SU-DHL-6 (cell line): Measurements from ENCODE around the gene PCK1.

Experiments used
- H2AFZ ChIP-seq: fragments of 200-600 bp; sonication (generic); 2 replicates; pipeline ENCODE4 v1.6.1; 2014; ENCODE audit warnings: low read depth, mild to moderate bottlenecking, moderate library complexity, mixed read lengths, antibody characterized with exemption, low read length; ENCODE audit not compliant: severe bottlenecking
- H3F3A ChIP-seq: fragments of 200-600 bp; shearing (Covaris generic); 2 replicates; pipeline ENCODE4 v1.6.0; 2016; ENCODE audit warnings: antibody characterized with exemption, mild to moderate bottlenecking; ENCODE audit not compliant: insufficient read depth
- H3K27ac ChIP-seq: fragments of 200-600 bp; sonication (generic); 2 replicates; pipeline ENCODE4 v1.5.1; 2016; ENCODE audit warnings: low read depth, mild to moderate bottlenecking, low read length, moderate library complexity, mixed read lengths
- H3K27me3 ChIP-seq: fragments of 200-600 bp; sonication (generic), shearing (Covaris generic); 2 replicates; pipeline ENCODE4 v1.6.0; 2014; ENCODE audit warnings: mild to moderate bottlenecking, low read length
- H3K36me3 ChIP-seq: fragments of 200-600 bp; sonication (generic); 2 replicates; pipeline ENCODE4 v1.6.1; 2014; ENCODE audit warnings: mild to moderate bottlenecking, low read length, mixed read lengths
- H3K4me2 ChIP-seq: fragments of 300-600, 200-600 bp; shearing (Covaris generic), sonication (generic); 2 replicates; pipeline ENCODE4 v1.6.0; 2014; ENCODE audit warnings: low read length, low read depth, mild to moderate bottlenecking; ENCODE audit not compliant: poor library complexity, severe bottlenecking
- H3K4me3 ChIP-seq: fragments of 200-600 bp; sonication (generic); 2 replicates; pipeline ENCODE4 v1.5.1; 2014; ENCODE audit warnings: antibody characterized with exemption, low read length, mild to moderate bottlenecking, mixed read lengths; ENCODE audit not compliant: insufficient read depth, poor library complexity, severe bottlenecking
- H3K79me2 ChIP-seq: fragments of 200-600 bp; sonication (generic); 2 replicates; pipeline ENCODE4 v1.6.1; 2014; ENCODE audit warnings: mild to moderate bottlenecking, low read length, moderate library complexity; ENCODE audit not compliant: insufficient read depth
- H3K9ac ChIP-seq: fragments of 200-600 bp; sonication (generic); 2 replicates; pipeline ENCODE4 v1.7.0; 2014; ENCODE audit warnings: mild to moderate bottlenecking, low read length
- H3K9me2 ChIP-seq: fragments of 200-600 bp; sonication (generic); replicated peaks from 2 replicates; pipeline ENCODE4 v1.6.1; 2014; ENCODE audit warnings: low read length; ENCODE audit not compliant: insufficient read depth
- H3K9me3 ChIP-seq: fragments of 200-600 bp; sonication (generic); 2 replicates; pipeline ENCODE4 v1.6.1; 2014; ENCODE audit warnings: low read length, mixed read lengths; ENCODE audit not compliant: insufficient read depth
- H4K20me1 ChIP-seq: fragments of 200-600 bp; sonication (generic); 2 replicates; pipeline ENCODE4 v1.6.1; 2014; ENCODE audit warnings: low read depth, mild to moderate bottlenecking, antibody characterized with exemption, low read length, moderate library complexity, mixed read lengths
- EZH2phosphoT487 ChIP-seq: fragments of 200-600 bp; sonication (generic), shearing (Covaris generic); conservative IDR thresholded peaks from 2 replicates; pipeline ENCODE4 v1.6.1; 2018; ENCODE audit warnings: mild to moderate bottlenecking, antibody characterized with exemption, low read length, moderate library complexity, mixed read lengths
- TF ChIP-seq, protein P1 (sequence below): fragments of 200-600 bp; sonication (generic); IDR thresholded peaks from one replicate; pipeline ENCODE4 v1.5.1; 2017; ENCODE audit warnings: antibody characterized with exemption, mild to moderate bottlenecking, low read length, moderate library complexity; ENCODE audit not compliant: insufficient read depth, poor library complexity, severe bottlenecking

PCK1 gene

GRCh38 chr20:57605878-57606277 lies 45.0 kb downstream of the PCK1 start:
- H3K4me3 ChIP-seq, result no peak overlapping the region
- no peaks in the 10 kb centered on the region for H3F3A ChIP-seq
- no peak overlapping the region for H2AFZ ChIP-seq
- H3K27me3 ChIP-seq, result no peaks in the 10 kb centered on the region
- H3K27ac ChIP-seq, result no peak overlapping the region
- H3K9ac ChIP-seq, result no peak overlapping the region
- H3K9me2 ChIP-seq, result no peaks in the 10 kb centered on the region
- H3K9me3 ChIP-seq, result no peaks in the 10 kb centered on the region
- no peaks in the 10 kb centered on the region for H3K79me2 ChIP-seq
- TF ChIP-seq, protein P1, sequence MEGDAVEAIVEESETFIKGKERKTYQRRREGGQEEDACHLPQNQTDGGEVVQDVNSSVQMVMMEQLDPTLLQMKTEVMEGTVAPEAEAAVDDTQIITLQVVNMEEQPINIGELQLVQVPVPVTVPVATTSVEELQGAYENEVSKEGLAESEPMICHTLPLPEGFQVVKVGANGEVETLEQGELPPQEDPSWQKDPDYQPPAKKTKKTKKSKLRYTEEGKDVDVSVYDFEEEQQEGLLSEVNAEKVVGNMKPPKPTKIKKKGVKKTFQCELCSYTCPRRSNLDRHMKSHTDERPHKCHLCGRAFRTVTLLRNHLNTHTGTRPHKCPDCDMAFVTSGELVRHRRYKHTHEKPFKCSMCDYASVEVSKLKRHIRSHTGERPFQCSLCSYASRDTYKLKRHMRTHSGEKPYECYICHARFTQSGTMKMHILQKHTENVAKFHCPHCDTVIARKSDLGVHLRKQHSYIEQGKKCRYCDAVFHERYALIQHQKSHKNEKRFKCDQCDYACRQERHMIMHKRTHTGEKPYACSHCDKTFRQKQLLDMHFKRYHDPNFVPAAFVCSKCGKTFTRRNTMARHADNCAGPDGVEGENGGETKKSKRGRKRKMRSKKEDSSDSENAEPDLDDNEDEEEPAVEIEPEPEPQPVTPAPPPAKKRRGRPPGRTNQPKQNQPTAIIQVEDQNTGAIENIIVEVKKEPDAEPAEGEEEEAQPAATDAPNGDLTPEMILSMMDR, result no peak
- no peak for TF ChIP-seq EZH2phosphoT487
- no peaks in the 10 kb centered on the region for H4K20me1 ChIP-seq
- H3K4me2 ChIP-seq, result no peak overlapping the region
- no peaks in the 10 kb centered on the region for H3K36me3 ChIP-seq

DNA sequence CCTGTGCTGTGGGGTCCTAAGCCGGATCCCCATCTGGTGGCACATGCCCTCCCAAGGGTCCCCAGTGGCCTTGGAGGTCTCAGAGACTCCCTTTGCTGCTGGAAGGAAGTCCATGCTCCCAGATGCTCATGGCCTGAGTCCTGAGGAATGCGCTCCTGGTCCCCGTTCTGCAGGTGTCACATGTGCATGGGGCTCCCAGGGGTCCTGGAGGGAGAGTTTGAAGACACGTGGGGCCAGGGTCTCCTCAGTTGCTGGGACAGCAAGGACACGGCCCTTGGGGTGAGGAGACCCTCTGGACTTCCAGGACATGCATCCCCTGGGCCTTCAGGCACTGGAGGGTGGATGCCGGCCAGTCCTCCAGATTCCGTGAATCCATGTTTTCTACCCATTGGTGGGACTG lies 47.6 kb downstream of the PCK1 start:
- Histone ChIP-seq H3K9me3 (no peaks in the 10 kb centered on the region), H3K4me2 (no peak overlapping the region), H3K9ac (no peak overlapping the region), H3K9me2 (no peaks in the 10 kb centered on the region), H3K4me3 (no peak overlapping the region), H2AFZ (no peak overlapping the region), H3F3A (no peaks in the 10 kb centered on the region), H3K36me3 (no peaks in the 10 kb centered on the region), H3K27me3 (no peaks in the 10 kb centered on the region), H3K79me2 (no peaks in the 10 kb centered on the region), H4K20me1 (no peaks in the 10 kb centered on the region), H3K27ac (no peak overlapping the region)
- TF ChIP-seq EZH2phosphoT487, result no peak
- TF ChIP-seq, protein P1, result no peak

DNA sequence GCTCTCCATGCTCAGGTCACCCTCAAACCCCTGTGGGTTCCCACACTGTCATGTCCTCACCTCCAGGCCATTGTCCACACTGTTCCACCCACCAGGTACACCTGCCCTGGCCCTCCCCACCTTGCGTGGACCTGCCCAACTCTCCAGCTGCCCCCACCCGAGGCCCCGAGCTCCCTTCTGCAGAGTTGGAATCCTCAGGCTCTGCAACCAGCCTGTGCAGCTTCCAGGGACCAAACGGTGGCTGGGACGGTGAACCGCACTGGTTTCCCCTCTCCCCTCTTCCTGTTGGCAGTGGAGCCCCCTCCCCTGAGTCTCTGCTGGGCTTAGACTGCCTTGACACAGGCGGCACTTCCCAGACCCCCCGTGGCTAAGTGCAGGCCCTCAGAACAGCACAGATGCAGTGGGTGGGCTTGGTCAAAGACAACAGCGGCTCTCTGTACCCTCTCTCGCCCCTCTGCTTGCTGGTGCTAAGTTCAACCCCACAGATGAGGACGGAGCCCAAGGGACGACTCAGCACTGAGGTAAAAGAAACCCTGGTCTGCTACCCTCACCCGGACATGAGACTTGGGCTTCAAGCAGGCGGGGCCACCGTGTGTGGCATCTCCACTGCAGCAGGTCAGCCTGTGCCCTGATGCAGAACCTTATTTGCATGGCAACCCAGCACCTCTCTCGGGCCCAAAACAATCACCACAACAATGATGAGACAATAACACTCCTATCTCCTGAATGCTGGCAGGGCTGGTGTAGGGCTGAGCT lies 48.4 kb downstream of the PCK1 start:
- H3K9me3 ChIP-seq, result no peaks in the 10 kb centered on the region
- H3F3A ChIP-seq, result no peaks in the 10 kb centered on the region
- no peaks in the 10 kb centered on the region for H3K36me3 ChIP-seq
- no peak for TF ChIP-seq EZH2phosphoT487
- TF ChIP-seq, protein P1, result no peak
- H3K79me2 ChIP-seq, result no peaks in the 10 kb centered on the region
- H3K9ac ChIP-seq, result no peak overlapping the region
- no peak overlapping the region for H3K27ac ChIP-seq
- H4K20me1 ChIP-seq, result no peaks in the 10 kb centered on the region
- H3K4me2 ChIP-seq, result no peak overlapping the region
- H3K4me3 ChIP-seq, result no peak overlapping the region
- H2AFZ ChIP-seq, result no peak overlapping the region
- H3K9me2 ChIP-seq, result no peaks in the 10 kb centered on the region
- H3K27me3 ChIP-seq, result no peaks in the 10 kb centered on the region
